ENCODE measurements around the gene HEXD. TPM values are rescaled to one million over a fixed set of nuclear protein-coding genes. Genes with fewer than 3 reads are reported as not detected.

Gene HEXD
- polyA plus RNA-seq, 3 donors = 8.9 to 61.5 (median 12.7) TPM

DNA sequence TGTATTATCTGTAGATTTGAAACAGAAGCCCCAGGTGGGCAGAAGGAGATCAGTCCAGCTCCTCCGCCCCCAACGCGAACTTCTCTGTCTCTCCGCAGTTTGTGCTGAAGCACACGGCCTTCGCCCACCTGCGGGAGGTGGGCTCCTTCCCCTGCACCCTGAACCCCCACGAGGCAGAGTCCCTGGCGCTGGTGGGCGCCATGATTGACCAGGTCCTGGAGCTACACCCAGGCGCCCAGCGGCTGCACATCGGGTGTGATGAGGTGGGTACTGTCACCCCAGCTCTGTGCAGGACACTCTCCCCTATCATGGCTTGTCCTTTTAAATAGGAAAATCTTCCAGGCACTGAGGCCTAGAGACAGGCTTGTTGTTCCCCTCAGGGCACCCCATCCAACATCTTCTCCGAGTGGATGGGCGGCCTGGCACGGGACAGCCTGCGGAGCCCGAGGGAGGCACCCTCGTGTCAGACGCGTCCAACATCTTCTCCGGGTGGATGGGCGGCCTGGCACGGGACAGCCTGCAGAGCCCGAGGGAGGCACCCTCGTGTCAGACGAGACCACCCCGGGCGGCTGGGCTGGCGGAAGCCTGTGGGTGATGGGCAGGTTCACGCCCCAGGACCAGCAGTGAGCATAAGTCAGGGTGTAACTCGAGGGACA lies 15.5 kb downstream of the HEXD start:
- Histone ChIP-seq H3K4me2 (replicated peaks; ENCODE audit: extremely low read depth, low read length, poor library complexity, severe bottlenecking) (no peak overlapping the region), H3K27me3 (ENCODE audit: control insufficient read depth in 2 of 2, insufficient read depth in 2 of 2, low read length in 2 of 2) (no peaks in the 10 kb centered on the region), H3K9ac (ENCODE audit: insufficient read depth, low read length, poor library complexity, severe bottlenecking) (no peak overlapping the region), H3K4me3 (replicated peaks in 1 of 3; ENCODE audit: low read depth in 2 of 3, low read length in 3 of 3) (no peak overlapping the region), H3K79me2 (ENCODE audit: insufficient read depth, low read length) (no peaks in the 10 kb centered on the region), H4K20me1 (ENCODE audit: insufficient read depth, low read length) (no peaks in the 10 kb centered on the region), H3K9me3 (replicated peaks in 1 of 2; ENCODE audit: control insufficient read depth in 1 of 2, insufficient read depth in 1 of 2, low read length in 2 of 2) (no peaks in the 10 kb centered on the region), H2AFZ (ENCODE audit: insufficient read depth, low read depth, low read length, poor library complexity, severe bottlenecking) (no peak overlapping the region), H3K4me1 (ENCODE audit: control insufficient read depth in 1 of 2, insufficient read depth in 2 of 2, low read length in 2 of 2) (peaks cover 4 to 20% of the 10 kb centered on the region in 2 donors), H3K36me3 (replicated peaks in 1 of 2; ENCODE audit: control insufficient read depth in 1 of 2, insufficient read depth in 2 of 2, low read length in 2 of 2) (peaks cover 5 to 15% of the 10 kb centered on the region in 2 donors), H3K27ac (ENCODE audit: low read depth in 1 of 2, low read length in 2 of 2) (no peak overlapping the region)
- DNase-seq = no peak
- 90% methylated on average over 28 of the region's 32 CpGs for WGBS (ENCODE audit: insufficient coverage)
- Mint-ChIP-seq H3K36me3 (peaks cover 22 to 32% of the 10 kb centered on the region in 2 donors), H3K4me1 (peaks cover 18% of the 10 kb centered on the region), H3K27me3 (ENCODE audit: low read depth in 3 of 3) (peaks cover 0 to 2% (median 0%) of the 10 kb centered on the region in 3 donors), H3K4me3 (no peak overlapping the region), H3K27ac (no peak overlapping the region), H3K9me3 (no peaks in the 10 kb centered on the region)
- TF ChIP-seq, protein P1, sequence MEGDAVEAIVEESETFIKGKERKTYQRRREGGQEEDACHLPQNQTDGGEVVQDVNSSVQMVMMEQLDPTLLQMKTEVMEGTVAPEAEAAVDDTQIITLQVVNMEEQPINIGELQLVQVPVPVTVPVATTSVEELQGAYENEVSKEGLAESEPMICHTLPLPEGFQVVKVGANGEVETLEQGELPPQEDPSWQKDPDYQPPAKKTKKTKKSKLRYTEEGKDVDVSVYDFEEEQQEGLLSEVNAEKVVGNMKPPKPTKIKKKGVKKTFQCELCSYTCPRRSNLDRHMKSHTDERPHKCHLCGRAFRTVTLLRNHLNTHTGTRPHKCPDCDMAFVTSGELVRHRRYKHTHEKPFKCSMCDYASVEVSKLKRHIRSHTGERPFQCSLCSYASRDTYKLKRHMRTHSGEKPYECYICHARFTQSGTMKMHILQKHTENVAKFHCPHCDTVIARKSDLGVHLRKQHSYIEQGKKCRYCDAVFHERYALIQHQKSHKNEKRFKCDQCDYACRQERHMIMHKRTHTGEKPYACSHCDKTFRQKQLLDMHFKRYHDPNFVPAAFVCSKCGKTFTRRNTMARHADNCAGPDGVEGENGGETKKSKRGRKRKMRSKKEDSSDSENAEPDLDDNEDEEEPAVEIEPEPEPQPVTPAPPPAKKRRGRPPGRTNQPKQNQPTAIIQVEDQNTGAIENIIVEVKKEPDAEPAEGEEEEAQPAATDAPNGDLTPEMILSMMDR (IDR thresholded peaks at IDR 0.05) = no peak
- intact Hi-C loops (cut with micrococcal nuclease) = no loop called here

GRCh38 chr17:82434216-82434565 lies 16.0 kb downstream of the HEXD start:
- TF ChIP-seq, protein P1 (IDR thresholded peaks at IDR 0.05) = no peak
- no peak for DNase-seq
- Mint-ChIP-seq H3K27me3 (ENCODE audit: low read depth in 3 of 3) (peaks cover 0 to 2% (median 0%) of the 10 kb centered on the region in 3 donors), H3K36me3 (peaks cover 22 to 32% of the 10 kb centered on the region in 2 donors), H3K27ac (no peak overlapping the region), H3K9me3 (no peaks in the 10 kb centered on the region), H3K4me3 (no peak overlapping the region), H3K4me1 (peaks cover 13% of the 10 kb centered on the region)
- Histone ChIP-seq H3K9ac (ENCODE audit: insufficient read depth, low read length, poor library complexity, severe bottlenecking) (no peak overlapping the region), H2AFZ (ENCODE audit: insufficient read depth, low read depth, low read length, poor library complexity, severe bottlenecking) (no peak overlapping the region), H3K9me3 (replicated peaks in 1 of 2; ENCODE audit: control insufficient read depth in 1 of 2, insufficient read depth in 1 of 2, low read length in 2 of 2) (no peaks in the 10 kb centered on the region), H3K27ac (ENCODE audit: low read depth in 1 of 2, low read length in 2 of 2) (no peak overlapping the region), H3K4me1 (ENCODE audit: control insufficient read depth in 1 of 2, insufficient read depth in 2 of 2, low read length in 2 of 2) (peaks cover 4 to 15% of the 10 kb centered on the region in 2 donors), H3K27me3 (ENCODE audit: control insufficient read depth in 2 of 2, insufficient read depth in 2 of 2, low read length in 2 of 2) (no peaks in the 10 kb centered on the region), H3K4me3 (replicated peaks in 1 of 3; ENCODE audit: low read depth in 2 of 3, low read length in 3 of 3) (no peak overlapping the region), H3K79me2 (ENCODE audit: insufficient read depth, low read length) (no peaks in the 10 kb centered on the region), H3K4me2 (replicated peaks; ENCODE audit: extremely low read depth, low read length, poor library complexity, severe bottlenecking) (no peak overlapping the region), H4K20me1 (ENCODE audit: insufficient read depth, low read length) (no peaks in the 10 kb centered on the region), H3K36me3 (replicated peaks in 1 of 2; ENCODE audit: control insufficient read depth in 1 of 2, insufficient read depth in 2 of 2, low read length in 2 of 2) (peaks cover 5 to 15% of the 10 kb centered on the region in 2 donors)
- no CpG with 5 or more reads among the region's 3 CpGs for WGBS (ENCODE audit: insufficient coverage)
- intact Hi-C loops (cut with micrococcal nuclease) = no loop called here
